ENCODE results near the gene APAF1.

- TF ChIP-seq, protein P1, sequence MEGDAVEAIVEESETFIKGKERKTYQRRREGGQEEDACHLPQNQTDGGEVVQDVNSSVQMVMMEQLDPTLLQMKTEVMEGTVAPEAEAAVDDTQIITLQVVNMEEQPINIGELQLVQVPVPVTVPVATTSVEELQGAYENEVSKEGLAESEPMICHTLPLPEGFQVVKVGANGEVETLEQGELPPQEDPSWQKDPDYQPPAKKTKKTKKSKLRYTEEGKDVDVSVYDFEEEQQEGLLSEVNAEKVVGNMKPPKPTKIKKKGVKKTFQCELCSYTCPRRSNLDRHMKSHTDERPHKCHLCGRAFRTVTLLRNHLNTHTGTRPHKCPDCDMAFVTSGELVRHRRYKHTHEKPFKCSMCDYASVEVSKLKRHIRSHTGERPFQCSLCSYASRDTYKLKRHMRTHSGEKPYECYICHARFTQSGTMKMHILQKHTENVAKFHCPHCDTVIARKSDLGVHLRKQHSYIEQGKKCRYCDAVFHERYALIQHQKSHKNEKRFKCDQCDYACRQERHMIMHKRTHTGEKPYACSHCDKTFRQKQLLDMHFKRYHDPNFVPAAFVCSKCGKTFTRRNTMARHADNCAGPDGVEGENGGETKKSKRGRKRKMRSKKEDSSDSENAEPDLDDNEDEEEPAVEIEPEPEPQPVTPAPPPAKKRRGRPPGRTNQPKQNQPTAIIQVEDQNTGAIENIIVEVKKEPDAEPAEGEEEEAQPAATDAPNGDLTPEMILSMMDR (IDR thresholded peaks at IDR 0.05; ENCODE audit: borderline replicate concordance, extremely low read depth, low read length, poor library complexity, severe bottlenecking) = no peak
- TF ChIP-seq EZH2 (IDR thresholded peaks at IDR 0.05; ENCODE audit: borderline replicate concordance, low read depth, low read length, severe bottlenecking) = no peak
These were observed 34.5 kb downstream of the APAF1 start for GRCh38 chr12:98679611-98680005.
